Measurements from ENCODE around the gene TRIO. TPM values are rescaled to one million over a fixed set of nuclear protein-coding genes. Genes with fewer than 3 reads are reported as not detected.

The TRIO gene
- total and polyA plus RNA-seq, 2 of the 8 experiments (the other 6 are each of a cell fraction or from before 2014, with no cell fraction given): 35.1 to 69.1 TPM

DNA sequence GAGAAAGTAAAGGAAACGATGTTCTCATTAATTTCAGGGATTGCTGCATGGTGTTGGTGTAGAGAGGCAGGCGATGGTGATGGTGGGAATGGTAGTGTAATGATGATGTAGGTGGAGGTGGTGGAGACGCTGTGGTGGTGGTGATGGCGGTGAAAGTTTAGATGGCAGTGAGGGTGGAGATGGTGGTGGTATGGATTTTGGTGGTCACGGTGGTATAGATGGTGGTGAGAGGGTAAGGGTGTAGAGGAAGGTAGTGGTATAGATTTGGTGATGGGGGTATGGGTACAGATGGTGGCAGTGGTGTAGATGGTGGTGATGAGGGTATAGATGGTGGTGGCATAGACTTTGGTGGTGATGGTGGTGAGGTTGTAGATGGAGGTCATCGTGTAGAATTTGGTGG lies 259.3 kb downstream of the TRIO start:
- Histone ChIP-seq H4K91ac (replicated peaks; ENCODE audit: insufficient read length, low read length) (no peak overlapping the region), H3K79me2 (ENCODE audit: control insufficient read depth in 1 of 2, insufficient read depth in 2 of 2, low read length in 2 of 2) (no peaks in the 10 kb centered on the region; a peak in 1 of 4 replicates), H4K20me1 (replicated peaks in 1 of 2; ENCODE audit: control insufficient read depth in 1 of 2, insufficient read depth in 2 of 2, low read length in 2 of 2) (peaks cover 4 to 5% of the 10 kb centered on the region in 2 experiments), H3K27ac (ENCODE audit: low read depth, low read length) (no peak overlapping the region), H2BK15ac (ENCODE audit: low read length) (no peak overlapping the region), H3K4me1 (replicated peaks in 1 of 4; ENCODE audit: control insufficient read depth in 3 of 4, insufficient read depth in 4 of 4, low read length in 3 of 4) (peaks cover 0 to 4% (median 1%) of the 10 kb centered on the region in 4 experiments; a peak in 2 of 7 replicates), H2AFZ (ENCODE audit: low read length) (no peak overlapping the region), H3K56ac (replicated peaks; ENCODE audit: insufficient read length, low read depth, low read length) (no peak overlapping the region), H3K9ac (replicated peaks in 1 of 4; ENCODE audit: extremely low read depth in 1 of 4, low read depth in 3 of 4, low read length in 3 of 4) (no peak overlapping the region), H3K23me2 (ENCODE audit: low read depth, low read length) (peaks cover 18% of the 10 kb centered on the region; the same call in 1 of the 2 replicates), H3K9me3 (ENCODE audit: insufficient read depth in 2 of 2, low read depth in 1 of 2, low read length in 1 of 2) (no peaks in the 10 kb centered on the region), H2BK12ac (ENCODE audit: low read depth, low read length) (0 out of 2 replicates have a peak overlapping the region, but pooled peaks have one; percentile 17), H3K27me3 (replicated peaks in 1 of 4; ENCODE audit: control insufficient read depth in 3 of 4, extremely low read depth in 1 of 4, insufficient read depth in 3 of 4, low read length in 3 of 4) (no peaks in the 10 kb centered on the region), H2BK5ac (ENCODE audit: low read depth, low read length) (no peak overlapping the region), H2BK20ac (ENCODE audit: low read length) (no peak overlapping the region), H3K79me1 (ENCODE audit: low read depth, low read length) (no peaks in the 10 kb centered on the region; the same call in none of the 2 replicates), H2AK5ac (ENCODE audit: low read depth, low read length) (no peak overlapping the region), H2BK120ac (replicated peaks; ENCODE audit: low read depth, low read length) (no peak overlapping the region), H4K5ac (ENCODE audit: insufficient read length, low read depth, low read length) (no peak overlapping the region), H4K8ac (ENCODE audit: extremely low read depth, insufficient read depth, low read length) (no peak overlapping the region), H3K36me3 (ENCODE audit: control insufficient read depth in 2 of 4, insufficient read depth in 4 of 4, low read length in 3 of 4) (peaks cover 9 to 35% (median 31%) of the 10 kb centered on the region in 4 experiments), H3K4me2 (ENCODE audit: insufficient read depth in 1 of 2, low read depth in 2 of 2, low read length in 2 of 2) (no peak overlapping the region), H3K14ac (ENCODE audit: insufficient read length) (no peak overlapping the region), H3K4ac (replicated peaks; ENCODE audit: insufficient read length, low read depth, low read length) (no peak overlapping the region), H3K23ac (ENCODE audit: insufficient read length) (no peak overlapping the region), H3K18ac (ENCODE audit: extremely low read depth, low read length) (no peak overlapping the region; the same call in 1 of the 2 replicates), H3K4me3 (ENCODE audit: extremely low read depth in 1 of 4, insufficient read depth in 2 of 4, low read depth in 3 of 4, low read length in 4 of 4) (no peak overlapping the region)
- no peak for FAIRE-seq
- CTCF ChIA-PET (ENCODE audit: partially characterized antibody): interaction anchor here (1.0 to 1.6 kb wide), 3 partner anchors 16 to 72 kb away, joined by 3 to 4 read pairs (median 4); no protein-coding TSS in a partner anchor
- POLR2A ChIA-PET (ENCODE audit: partially characterized antibody): no interaction called here
- 93% methylated on average over 6 of the region's 6 CpGs; no CpG with 5 or more reads in 1 of the 2 experiments for WGBS, 2 experiments (ENCODE audit: extremely low coverage in 1 of 2, insufficient coverage in 1 of 2, insufficient read length in 1 of 2, insufficient replicate concordance in 2 of 2, low coverage in 1 of 2, low lambda C conversion rate in 2 of 2, missing lambda C conversion rate in 1 of 2)
- DNase-seq (ENCODE audit: low read depth in 1 of 2, low spot score in 2 of 2): no peak
- no peak for TF ChIP-seq CHD1 (IDR thresholded peaks at IDR 0.05; ENCODE audit: low read depth, low read length)
- no peak for TF ChIP-seq SIRT6 (IDR thresholded peaks at IDR 0.05; ENCODE audit: low read length)
- no peak for TF ChIP-seq TAF1 (IDR thresholded peaks at IDR 0.05; ENCODE audit: low read depth, low read length)
- no peak for TF ChIP-seq KDM5A (IDR thresholded peaks at IDR 0.05; ENCODE audit: low read length)
- no peak for TF ChIP-seq GABPA (IDR thresholded peaks at IDR 0.05; ENCODE audit: borderline replicate concordance, insufficient read depth, low read length)
- no peak for TF ChIP-seq POLR2A (IDR thresholded peaks at IDR 0.05; ENCODE audit: control extremely low read depth in 1 of 2, low read depth in 2 of 2, low read length in 2 of 2)
- TF ChIP-seq PHF8 (conservative IDR thresholded peaks at IDR 0.05; ENCODE audit: low read depth, low read length): no peak
- TF ChIP-seq SIX5 (IDR thresholded peaks at IDR 0.05; ENCODE audit: low read depth, low read length): no peak
- no peak for TF ChIP-seq RNF2 (IDR thresholded peaks at IDR 0.05; ENCODE audit: borderline replicate concordance, low read depth, low read length, missing control alignments, poor library complexity, severe bottlenecking)
- TF ChIP-seq SP2 (IDR thresholded peaks at IDR 0.05; ENCODE audit: low read length): no peak
- TF ChIP-seq E2F6 (IDR thresholded peaks at IDR 0.05): no peak
- TF ChIP-seq HDAC2 (IDR thresholded peaks at IDR 0.05; ENCODE audit: borderline replicate concordance in 1 of 2, low read depth in 2 of 2, low read length in 2 of 2): no peak
- TF ChIP-seq EP300 (IDR thresholded peaks at IDR 0.05; ENCODE audit: borderline replicate concordance in 1 of 2, low read depth in 2 of 2, low read length in 2 of 2): no peak
